MM.1S (cell line): ENCODE measurements around the gene LPIN2.

ENCODE experiments used
- DNase-seq: peaks from one replicate; pipeline ENCODE4 v3.0.0-alpha.2; 2015
- H2AFZ ChIP-seq: fragments of 300-600 bp; sonication (generic); 2 replicates; pipeline ENCODE4 v1.6.0; 2016; ENCODE audit warnings: antibody characterized with exemption, low read length
- H3F3A ChIP-seq: fragments of 300-600 bp; sonication (generic); 2 replicates; pipeline ENCODE4 v1.6.1; 2016; ENCODE audit warnings: mild to moderate bottlenecking, antibody characterized with exemption, low read length, moderate library complexity, mixed read lengths; ENCODE audit not compliant: insufficient read depth
- H3K27ac ChIP-seq: fragments of 300-600 bp; sonication (generic); 2 replicates; pipeline ENCODE4 v1.5.1; 2016; ENCODE audit warnings: mild to moderate bottlenecking, low read length
- H3K27me3 ChIP-seq: fragments of 300-600 bp; sonication (generic); replicated peaks from 2 replicates; pipeline ENCODE4 v1.6.0; 2016; ENCODE audit warnings: low read length; ENCODE audit not compliant: insufficient read depth
- H3K36me3 ChIP-seq: fragments of 300-600 bp; sonication (generic); replicated peaks from 2 replicates; pipeline ENCODE4 v1.6.1; 2016; ENCODE audit warnings: mild to moderate bottlenecking, low read length, mixed read lengths; ENCODE audit not compliant: insufficient read depth
- H3K4me1 ChIP-seq: fragments of 300-600 bp; sonication (generic); 2 replicates; pipeline ENCODE4 v1.6.1; 2016; ENCODE audit warnings: low read length, mixed read lengths
- H3K4me2 ChIP-seq: fragments of 300-600 bp; sonication (generic); 2 replicates; pipeline ENCODE4 v1.6.0; 2016; ENCODE audit warnings: low read depth, low read length
- H3K4me3 ChIP-seq: fragments of 300-600 bp; sonication (generic); 2 replicates; pipeline ENCODE4 v1.5.1; 2016; ENCODE audit warnings: low read length, mixed read lengths
- H3K79me2 ChIP-seq: fragments of 300-600 bp; sonication (generic); 2 replicates; pipeline ENCODE4 v1.6.1; 2016; ENCODE audit warnings: mixed run types, low read length, mixed read lengths
- H3K9ac ChIP-seq: fragments of 300-600 bp; sonication (generic); 2 replicates; pipeline ENCODE4 v1.6.1; 2016; ENCODE audit warnings: low read length, mixed read lengths
- H3K9me2 ChIP-seq: fragments of 300-600 bp; sonication (generic); replicated peaks from 2 replicates; pipeline ENCODE4 v1.6.1; 2016; ENCODE audit warnings: mild to moderate bottlenecking, low read length, mixed read lengths; ENCODE audit not compliant: insufficient read depth
- H3K9me3 ChIP-seq: fragments of 300-600 bp; sonication (generic); replicated peaks from 2 replicates; pipeline ENCODE4 v1.6.1; 2016; ENCODE audit warnings: mild to moderate bottlenecking, low read length, mixed read lengths; ENCODE audit not compliant: insufficient read depth
- H4K20me1 ChIP-seq: fragments of 300-600 bp; sonication (generic); 2 replicates; pipeline ENCODE4 v1.6.1; 2016; ENCODE audit warnings: mild to moderate bottlenecking, low read length, moderate library complexity, mixed read lengths; ENCODE audit not compliant: insufficient read depth
- EZH2 ChIP-seq: fragments of 300-600 bp; sonication (generic); optimal IDR thresholded peaks from 2 replicates; pipeline ENCODE3; 2017; ENCODE audit warnings: low read depth, mild to moderate bottlenecking, antibody characterized with exemption, low read length, mixed read lengths
- EZH2phosphoT487 ChIP-seq: fragments of 300-600 bp; sonication (generic); IDR thresholded peaks from 2 replicates; pipeline ENCODE4 v1.6.1; 2018; ENCODE audit warnings: antibody characterized with exemption, low read length
- TF ChIP-seq, protein P1 (sequence below): fragments of 300-600 bp; sonication (generic); IDR thresholded peaks from 2 replicates; pipeline ENCODE4 v1.5.1; 2016; ENCODE audit warnings: antibody characterized with exemption, low read length, mixed read lengths

LPIN2 gene

DNA sequence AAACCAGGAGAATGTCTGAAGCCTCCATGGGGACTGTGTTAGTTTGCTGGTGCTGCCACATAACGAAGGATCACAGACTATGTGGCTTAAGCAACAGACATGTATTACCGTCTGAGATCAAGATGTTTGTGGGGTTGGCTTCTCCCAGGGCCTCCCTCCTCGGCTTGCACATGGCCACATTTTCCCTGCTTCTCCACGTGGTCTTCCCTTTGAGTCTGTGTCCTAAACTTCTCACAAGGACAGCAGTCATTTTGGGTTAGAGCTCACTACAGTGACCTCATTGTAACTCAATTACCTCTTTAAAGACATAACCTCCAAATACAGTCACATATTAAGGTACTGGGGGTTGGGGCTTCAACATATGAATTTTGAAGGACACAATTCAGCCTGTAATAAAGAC is 44.6 kb upstream of the LPIN2 start:
- TF ChIP-seq, protein P1, sequence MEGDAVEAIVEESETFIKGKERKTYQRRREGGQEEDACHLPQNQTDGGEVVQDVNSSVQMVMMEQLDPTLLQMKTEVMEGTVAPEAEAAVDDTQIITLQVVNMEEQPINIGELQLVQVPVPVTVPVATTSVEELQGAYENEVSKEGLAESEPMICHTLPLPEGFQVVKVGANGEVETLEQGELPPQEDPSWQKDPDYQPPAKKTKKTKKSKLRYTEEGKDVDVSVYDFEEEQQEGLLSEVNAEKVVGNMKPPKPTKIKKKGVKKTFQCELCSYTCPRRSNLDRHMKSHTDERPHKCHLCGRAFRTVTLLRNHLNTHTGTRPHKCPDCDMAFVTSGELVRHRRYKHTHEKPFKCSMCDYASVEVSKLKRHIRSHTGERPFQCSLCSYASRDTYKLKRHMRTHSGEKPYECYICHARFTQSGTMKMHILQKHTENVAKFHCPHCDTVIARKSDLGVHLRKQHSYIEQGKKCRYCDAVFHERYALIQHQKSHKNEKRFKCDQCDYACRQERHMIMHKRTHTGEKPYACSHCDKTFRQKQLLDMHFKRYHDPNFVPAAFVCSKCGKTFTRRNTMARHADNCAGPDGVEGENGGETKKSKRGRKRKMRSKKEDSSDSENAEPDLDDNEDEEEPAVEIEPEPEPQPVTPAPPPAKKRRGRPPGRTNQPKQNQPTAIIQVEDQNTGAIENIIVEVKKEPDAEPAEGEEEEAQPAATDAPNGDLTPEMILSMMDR: no peak
- TF ChIP-seq EZH2 (no peak), EZH2phosphoT487 (no peak)
- Histone ChIP-seq H3K27me3 (peaks cover 7% of the 10 kb centered on the region), H3K9me2 (no peaks in the 10 kb centered on the region), H3K36me3 (no peaks in the 10 kb centered on the region), H3K4me2 (no peak overlapping the region), H3K9ac (no peak overlapping the region), H3K79me2 (no peaks in the 10 kb centered on the region), H2AFZ (no peak overlapping the region), H3K27ac (no peak overlapping the region), H3F3A (peaks cover 10% of the 10 kb centered on the region), H3K9me3 (no peaks in the 10 kb centered on the region), H3K4me3 (no peak overlapping the region), H3K4me1 (peaks cover 19% of the 10 kb centered on the region), H4K20me1 (0 out of 2 replicates have a peak, but pooled peaks cover 3% of the 10 kb centered on the region)
- no peak for DNase-seq

DNA sequence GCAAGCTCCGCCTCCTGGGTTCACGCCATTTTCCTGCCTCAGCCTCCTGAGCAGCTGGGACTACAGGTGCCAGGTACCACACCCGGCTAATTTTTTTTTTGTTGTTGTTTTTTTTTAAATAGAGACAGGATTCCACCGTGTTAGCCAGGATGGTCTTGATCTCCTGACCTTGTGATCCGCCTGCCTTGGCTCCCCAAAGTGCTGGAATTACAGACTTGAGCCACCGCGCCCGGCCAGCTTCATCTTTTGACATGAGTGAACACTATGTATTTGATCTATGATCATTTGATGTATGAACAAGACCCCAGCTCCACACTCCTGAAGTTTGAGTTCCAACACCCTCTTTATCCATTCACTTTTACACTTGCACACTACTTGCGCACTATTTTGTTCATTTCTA is 43.4 kb upstream of the LPIN2 start:
- Histone ChIP-seq H3K4me3 (no peak overlapping the region), H2AFZ (no peak overlapping the region), H3K36me3 (no peaks in the 10 kb centered on the region), H3K27ac (no peak overlapping the region), H3K9me3 (no peaks in the 10 kb centered on the region), H3K79me2 (no peaks in the 10 kb centered on the region), H3K9ac (no peak overlapping the region), H3K27me3 (no peaks in the 10 kb centered on the region), H3F3A (peaks cover 1% of the 10 kb centered on the region), H3K4me2 (no peak overlapping the region), H3K4me1 (peaks cover 6% of the 10 kb centered on the region), H3K9me2 (no peaks in the 10 kb centered on the region), H4K20me1 (no peaks in the 10 kb centered on the region)
- DNase-seq: no peak
- TF ChIP-seq, protein P1: no peak
- TF ChIP-seq EZH2phosphoT487 (no peak), EZH2 (no peak)

DNA sequence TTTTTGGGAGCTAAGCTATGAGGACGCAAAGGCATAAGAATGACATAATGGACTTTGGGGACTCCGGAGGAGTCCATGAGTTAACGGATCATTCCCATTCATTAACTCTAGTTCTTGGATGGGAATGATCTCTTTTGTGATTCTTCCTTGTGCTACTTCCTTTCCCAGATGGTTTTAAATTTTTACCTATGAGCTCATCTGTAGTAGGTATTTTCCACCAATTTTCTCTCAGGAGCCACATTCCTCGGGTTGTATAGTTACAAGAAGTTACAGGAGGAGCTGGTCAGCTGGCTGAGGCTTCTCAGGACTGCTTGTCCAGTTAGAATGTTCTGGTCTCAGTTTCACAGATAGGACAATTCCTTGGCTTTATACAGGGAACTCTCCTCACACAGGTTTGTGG is 42.9 kb upstream of the LPIN2 start:
- Histone ChIP-seq H2AFZ (no peak overlapping the region), H4K20me1 (no peaks in the 10 kb centered on the region), H3K79me2 (no peaks in the 10 kb centered on the region), H3K4me3 (no peak overlapping the region), H3K9me3 (no peaks in the 10 kb centered on the region), H3F3A (no peaks in the 10 kb centered on the region; the same call in 1 of the 2 replicates), H3K36me3 (no peaks in the 10 kb centered on the region), H3K27me3 (no peaks in the 10 kb centered on the region), H3K9ac (no peak overlapping the region), H3K4me1 (peaks cover 5% of the 10 kb centered on the region), H3K9me2 (no peaks in the 10 kb centered on the region), H3K4me2 (no peak overlapping the region), H3K27ac (no peak overlapping the region)
- TF ChIP-seq, protein P1: no peak
- TF ChIP-seq EZH2phosphoT487 (no peak), EZH2 (no peak)
- DNase-seq: no peak
